Choroid plexus epithelial cell (primary cell): ENCODE results near the gene PCDHGA12.
A peak's percentile ranks its signal among the peaks of the same experiment; 100 is the strongest.
"Not testable (repeated sequence)": the region's sequence is repeated elsewhere in the genome, so short reads cannot be mapped to it uniquely, and the experiment has no call there.

Experiments used
- DNase-seq: peaks from one replicate; pipeline ENCODE4 v3.0.0-alpha.2; 2010; ENCODE audit warnings: low read depth
- H3K4me3 ChIP-seq: 2 replicates; pipeline ENCODE4 v1.5.1; 2011; ENCODE audit warnings: low read depth, mild to moderate bottlenecking, control low read depth, low read length, moderate library complexity
- CTCF ChIP-seq: conservative IDR thresholded peaks from 2 replicates; pipeline ENCODE4 v1.5.1; 2011; ENCODE audit warnings: low read depth, mild to moderate bottlenecking, control low read depth, inconsistent platforms, low read length, moderate library complexity

The PCDHGA12 gene

GRCh38 chr5:141389153-141390042, 40.9 kb upstream of the PCDHGA12 start:
- TF ChIP-seq CTCF = no peak
- no peak for DNase-seq
- no peak overlapping the region for H3K4me3 ChIP-seq

GRCh38 chr5:141392429-141393198, 37.7 kb upstream of the PCDHGA12 start, which contains the start of gene PCDHGA8:
PCDHGA8 (plus strand) TSS chr5:141392633; CDS start chr5:141392814, 181 bp downstream.
- no peak within 1 kb of the TSS for H3K4me3 ChIP-seq
- TF ChIP-seq CTCF = peak; percentile 8
- peak; percentile 8 for DNase-seq

- no peak for DNase-seq
- no peak for TF ChIP-seq CTCF
- no peak overlapping the region for H3K4me3 ChIP-seq
Measured at GRCh38 chr5:141393267-141393666, 37.0 kb upstream of the PCDHGA12 start.

GRCh38 chr5:141394401-141395187, 35.7 kb upstream of the PCDHGA12 start:
- not testable (repeated sequence) for DNase-seq, H3K4me3 ChIP-seq

- DNase-seq = peak; percentile 68
- H3K4me3 ChIP-seq = peak within 1 kb of the TSS; percentile 49
- peak; percentile 67 for TF ChIP-seq CTCF
Measured at GRCh38 chr5:141397756-141398551, 32.4 kb upstream of the PCDHGA12 start, which contains the start of gene PCDHGB5. PCDHGB5 (plus strand) TSS chr5:141397947; CDS start chr5:141398128, 181 bp downstream.

- H3K4me3 ChIP-seq = no peak overlapping the region
- DNase-seq = no peak
- TF ChIP-seq CTCF = no peak
Measured at GRCh38 chr5:141398608-141399007, 31.7 kb upstream of the PCDHGA12 start.
